Liver (tissue), 3 donors: ENCODE measurements around the gene MCTP1.

ENCODE experiments used
- EGR1 ChIP-seq, 2 donors: IDR thresholded peaks; 2 replicates each; pipeline ENCODE4 v1.6.1; 2016 to 2018; ENCODE audit warnings: antibody characterized with exemption in 2 of 2, low read depth in 2 of 2
- FOXA1 ChIP-seq: IDR thresholded peaks from 2 replicates; pipeline ENCODE4 v1.6.1; 2016; ENCODE audit warnings: antibody characterized with exemption
- GABPA ChIP-seq, 2 donors: IDR thresholded peaks in 1 of 2; conservative IDR thresholded peaks in 1 of 2; 2 replicates each; pipeline ENCODE4 v1.6.1; 2016; ENCODE audit warnings: antibody characterized with exemption in 2 of 2, mild to moderate bottlenecking in 1 of 2, moderate library complexity in 1 of 2
- HNF4A ChIP-seq, 2 donors: conservative IDR thresholded peaks; 2 replicates each; pipeline ENCODE4 v1.6.1; 2016; ENCODE audit warnings: antibody characterized with exemption in 2 of 2, mild to moderate bottlenecking in 2 of 2
- JUND ChIP-seq, 2 donors: IDR thresholded peaks; 2 replicates each; pipeline ENCODE4 v1.6.1; 2016; ENCODE audit warnings: antibody characterized with exemption in 2 of 2
- RAD21 ChIP-seq, 2 donors: IDR thresholded peaks; 2 replicates each; pipeline ENCODE4 v1.6.1; 2016; ENCODE audit warnings: antibody characterized with exemption in 2 of 2, mild to moderate bottlenecking in 2 of 2
- TAF1 ChIP-seq: conservative IDR thresholded peaks from 2 replicates; pipeline ENCODE4 v1.6.1; 2016; ENCODE audit warnings: antibody characterized with exemption, mild to moderate bottlenecking
- YY1 ChIP-seq: IDR thresholded peaks from 2 replicates; pipeline ENCODE4 v1.6.1; 2016; ENCODE audit warnings: antibody characterized with exemption, mild to moderate bottlenecking
- TF ChIP-seq, protein P1 (sequence below): fragments of 150-350 bp; IDR thresholded peaks from 2 replicates; pipeline ENCODE4 v1.5.1; 2017; ENCODE audit warnings: improper control_type of control experiment, low read depth, low read length; ENCODE audit not compliant: missing input control
- TF ChIP-seq, protein P2 (sequence below): IDR thresholded peaks from 2 replicates; pipeline ENCODE4 v1.6.1; 2016; ENCODE audit warnings: antibody characterized with exemption, mild to moderate bottlenecking
- TF ChIP-seq, protein P3 (sequence below): IDR thresholded peaks from 2 replicates; pipeline ENCODE4 v1.6.1; 2016; ENCODE audit warnings: antibody characterized with exemption
- TF ChIP-seq, protein P4 (sequence below): IDR thresholded peaks from 2 replicates; pipeline ENCODE4 v1.6.1; 2016; ENCODE audit warnings: antibody characterized with exemption
- TF ChIP-seq, protein P5 (sequence below): IDR thresholded peaks from 2 replicates; pipeline ENCODE4 v1.6.1; 2016; ENCODE audit warnings: antibody characterized with exemption
- donor health status: healthy.
- donor health status: healthy.

DNA sequence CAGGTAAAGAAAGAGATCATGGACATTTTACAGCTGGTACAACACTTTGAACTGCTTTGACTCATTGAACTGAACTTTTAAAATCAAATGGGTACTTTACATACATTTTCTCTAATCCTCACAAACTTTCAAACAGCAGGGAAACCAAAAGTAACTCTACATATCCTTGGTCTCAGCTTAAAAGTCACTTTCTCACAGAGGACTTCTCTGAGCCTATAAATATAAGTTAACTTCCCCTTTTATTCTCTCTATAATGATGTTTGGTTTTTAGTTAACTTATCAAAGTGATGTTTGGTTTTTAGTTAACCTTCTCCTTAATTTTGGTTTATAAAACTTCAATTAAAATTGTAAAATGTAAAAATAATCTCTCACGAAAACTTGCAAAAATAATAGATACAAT lies 209.8 kb downstream of the MCTP1 start:
- TF ChIP-seq, protein P1, sequence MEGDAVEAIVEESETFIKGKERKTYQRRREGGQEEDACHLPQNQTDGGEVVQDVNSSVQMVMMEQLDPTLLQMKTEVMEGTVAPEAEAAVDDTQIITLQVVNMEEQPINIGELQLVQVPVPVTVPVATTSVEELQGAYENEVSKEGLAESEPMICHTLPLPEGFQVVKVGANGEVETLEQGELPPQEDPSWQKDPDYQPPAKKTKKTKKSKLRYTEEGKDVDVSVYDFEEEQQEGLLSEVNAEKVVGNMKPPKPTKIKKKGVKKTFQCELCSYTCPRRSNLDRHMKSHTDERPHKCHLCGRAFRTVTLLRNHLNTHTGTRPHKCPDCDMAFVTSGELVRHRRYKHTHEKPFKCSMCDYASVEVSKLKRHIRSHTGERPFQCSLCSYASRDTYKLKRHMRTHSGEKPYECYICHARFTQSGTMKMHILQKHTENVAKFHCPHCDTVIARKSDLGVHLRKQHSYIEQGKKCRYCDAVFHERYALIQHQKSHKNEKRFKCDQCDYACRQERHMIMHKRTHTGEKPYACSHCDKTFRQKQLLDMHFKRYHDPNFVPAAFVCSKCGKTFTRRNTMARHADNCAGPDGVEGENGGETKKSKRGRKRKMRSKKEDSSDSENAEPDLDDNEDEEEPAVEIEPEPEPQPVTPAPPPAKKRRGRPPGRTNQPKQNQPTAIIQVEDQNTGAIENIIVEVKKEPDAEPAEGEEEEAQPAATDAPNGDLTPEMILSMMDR = no peak
- TF ChIP-seq YY1 (no peak), GABPA (IDR thresholded peaks at IDR 0.05 in 1 of 2, conservative IDR thresholded peaks at IDR 0.05 in 1 of 2) (no peak), TAF1 (no peak), HNF4A (conservative IDR thresholded peaks at IDR 0.05) (no peak), FOXA1 (no peak), EGR1 (IDR thresholded peaks at IDR 0.05; ENCODE audit: low read depth in 2 of 2) (no peak), RAD21 (IDR thresholded peaks at IDR 0.05) (no peak), JUND (IDR thresholded peaks at IDR 0.05) (no peak)
- TF ChIP-seq, protein P2, sequence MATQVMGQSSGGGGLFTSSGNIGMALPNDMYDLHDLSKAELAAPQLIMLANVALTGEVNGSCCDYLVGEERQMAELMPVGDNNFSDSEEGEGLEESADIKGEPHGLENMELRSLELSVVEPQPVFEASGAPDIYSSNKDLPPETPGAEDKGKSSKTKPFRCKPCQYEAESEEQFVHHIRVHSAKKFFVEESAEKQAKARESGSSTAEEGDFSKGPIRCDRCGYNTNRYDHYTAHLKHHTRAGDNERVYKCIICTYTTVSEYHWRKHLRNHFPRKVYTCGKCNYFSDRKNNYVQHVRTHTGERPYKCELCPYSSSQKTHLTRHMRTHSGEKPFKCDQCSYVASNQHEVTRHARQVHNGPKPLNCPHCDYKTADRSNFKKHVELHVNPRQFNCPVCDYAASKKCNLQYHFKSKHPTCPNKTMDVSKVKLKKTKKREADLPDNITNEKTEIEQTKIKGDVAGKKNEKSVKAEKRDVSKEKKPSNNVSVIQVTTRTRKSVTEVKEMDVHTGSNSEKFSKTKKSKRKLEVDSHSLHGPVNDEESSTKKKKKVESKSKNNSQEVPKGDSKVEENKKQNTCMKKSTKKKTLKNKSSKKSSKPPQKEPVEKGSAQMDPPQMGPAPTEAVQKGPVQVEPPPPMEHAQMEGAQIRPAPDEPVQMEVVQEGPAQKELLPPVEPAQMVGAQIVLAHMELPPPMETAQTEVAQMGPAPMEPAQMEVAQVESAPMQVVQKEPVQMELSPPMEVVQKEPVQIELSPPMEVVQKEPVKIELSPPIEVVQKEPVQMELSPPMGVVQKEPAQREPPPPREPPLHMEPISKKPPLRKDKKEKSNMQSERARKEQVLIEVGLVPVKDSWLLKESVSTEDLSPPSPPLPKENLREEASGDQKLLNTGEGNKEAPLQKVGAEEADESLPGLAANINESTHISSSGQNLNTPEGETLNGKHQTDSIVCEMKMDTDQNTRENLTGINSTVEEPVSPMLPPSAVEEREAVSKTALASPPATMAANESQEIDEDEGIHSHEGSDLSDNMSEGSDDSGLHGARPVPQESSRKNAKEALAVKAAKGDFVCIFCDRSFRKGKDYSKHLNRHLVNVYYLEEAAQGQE = no peak
- TF ChIP-seq, protein P3, sequence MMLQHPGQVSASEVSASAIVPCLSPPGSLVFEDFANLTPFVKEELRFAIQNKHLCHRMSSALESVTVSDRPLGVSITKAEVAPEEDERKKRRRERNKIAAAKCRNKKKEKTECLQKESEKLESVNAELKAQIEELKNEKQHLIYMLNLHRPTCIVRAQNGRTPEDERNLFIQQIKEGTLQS = no peak
- TF ChIP-seq, protein P4, sequence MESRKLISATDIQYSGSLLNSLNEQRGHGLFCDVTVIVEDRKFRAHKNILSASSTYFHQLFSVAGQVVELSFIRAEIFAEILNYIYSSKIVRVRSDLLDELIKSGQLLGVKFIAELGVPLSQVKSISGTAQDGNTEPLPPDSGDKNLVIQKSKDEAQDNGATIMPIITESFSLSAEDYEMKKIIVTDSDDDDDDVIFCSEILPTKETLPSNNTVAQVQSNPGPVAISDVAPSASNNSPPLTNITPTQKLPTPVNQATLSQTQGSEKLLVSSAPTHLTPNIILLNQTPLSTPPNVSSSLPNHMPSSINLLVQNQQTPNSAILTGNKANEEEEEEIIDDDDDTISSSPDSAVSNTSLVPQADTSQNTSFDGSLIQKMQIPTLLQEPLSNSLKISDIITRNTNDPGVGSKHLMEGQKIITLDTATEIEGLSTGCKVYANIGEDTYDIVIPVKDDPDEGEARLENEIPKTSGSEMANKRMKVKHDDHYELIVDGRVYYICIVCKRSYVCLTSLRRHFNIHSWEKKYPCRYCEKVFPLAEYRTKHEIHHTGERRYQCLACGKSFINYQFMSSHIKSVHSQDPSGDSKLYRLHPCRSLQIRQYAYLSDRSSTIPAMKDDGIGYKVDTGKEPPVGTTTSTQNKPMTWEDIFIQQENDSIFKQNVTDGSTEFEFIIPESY = no peak
- TF ChIP-seq, protein P5, sequence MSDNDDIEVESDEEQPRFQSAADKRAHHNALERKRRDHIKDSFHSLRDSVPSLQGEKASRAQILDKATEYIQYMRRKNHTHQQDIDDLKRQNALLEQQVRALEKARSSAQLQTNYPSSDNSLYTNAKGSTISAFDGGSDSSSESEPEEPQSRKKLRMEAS = no peak
